Left lung (tissue), 10 donors: ENCODE measurements around the gene SNRPE. TPM values are rescaled to one million over a fixed set of nuclear protein-coding genes. Genes with fewer than 3 reads are reported as not detected.

Experiments used
- ATAC-seq: fragments of 200-7000 bp; cut with Tn5 transposase; one replicate; pipeline ENCODE4 v1.9.1; 2020; ENCODE audit warnings: moderate library complexity
- DNase-seq, 4 donors: peaks; one replicate each; pipeline ENCODE4 v3.0.0-alpha.2; 2013 to 2020
- H3K27ac ChIP-seq, 2 donors: fragments of 200-600 bp; sonication (generic) in 1 of 2; one replicate each; pipeline versions ENCODE4 v1.5.0 to v1.8.0; 2020 to 2021
- H3K27me3 ChIP-seq, 2 donors: fragments of 200-600 bp; sonication (generic) in 1 of 2; one replicate each; pipeline versions ENCODE4 v1.5.0 to v1.8.0; 2020 to 2021
- H3K36me3 ChIP-seq, 2 donors: fragments of 200-600 bp; sonication (generic) in 1 of 2; one replicate each; pipeline versions ENCODE4 v1.5.0 to v1.8.0; 2020 to 2021
- H3K4me1 ChIP-seq, 2 donors: fragments of 200-600 bp; one replicate each; pipeline ENCODE4 v1.8.0; 2021
- H3K4me3 ChIP-seq, 2 donors: fragments of 200-600 bp; sonication (generic) in 1 of 2; one replicate each; pipeline versions ENCODE4 v1.5.0 to v1.8.0; 2020 to 2021; ENCODE audit warnings: mild to moderate bottlenecking in 1 of 2
- H3K9me3 ChIP-seq, 2 donors: fragments of 200-600 bp; sonication (generic) in 1 of 2; one replicate each; pipeline versions ENCODE4 v1.5.0 to v1.8.0; 2020 to 2021
- CTCF ChIP-seq, 2 donors: fragments of 200-600 bp; sonication (generic) in 1 of 2; IDR thresholded peaks; one replicate each; pipeline versions ENCODE4 v1.5.0 to v1.8.0; 2021; ENCODE audit warnings: antibody characterized with exemption in 2 of 2
- intact Hi-C, 2 donors: fragments of 100-400 bp; cut with DNase I; formaldehyde crosslinking; loops; one replicate each; pipeline versions ENCODE4 v1.11.2 to v1.14.2; 2022
- polyA plus RNA-seq, 6 donors: library from polyadenylated mRNA; unstranded; fragments of 120-200 nt; gene quantifications; one replicate each; pipeline ENCODE4 v1.2.1, GENCODE V29; 2013; ENCODE audit not compliant: insufficient read length in 6 of 6
- total RNA-seq, 2 donors: library from RNA; stranded (reverse); fragmentation: NEBNext Ultra II Directional; extraction: Animal tissue kit (Norgen Biotek cat#: 25700); gene quantifications; one replicate each; pipeline ENCODE4 v1.2.1, GENCODE V29; 2021
- donor health status: DM: no; HTN: yes; CAD: no.
- donor health status: DM: no; HTN: no; CAD: no.

SNRPE gene
- total and polyA plus RNA-seq, 8 donors = 75.0 to 299 (median 261) TPM

GRCh38 chr1:203898458-203899352 lies 37.3 kb downstream of the SNRPE start:
- DNase-seq (no peak), ATAC-seq (no peak)
- TF ChIP-seq CTCF (IDR thresholded peaks at IDR 0.05) = no peak
- intact Hi-C loops = no loop called here
- no peak overlapping the region for H3K27ac ChIP-seq
- H3K27me3 ChIP-seq = no peaks in the 10 kb centered on the region
- H3K9me3 ChIP-seq = peaks cover 0 to 12% of the 10 kb centered on the region in 2 donors
- no peaks in the 10 kb centered on the region for H3K36me3 ChIP-seq
- H3K4me1 ChIP-seq = no peaks in the 10 kb centered on the region
- no peak overlapping the region for H3K4me3 ChIP-seq

DNA sequence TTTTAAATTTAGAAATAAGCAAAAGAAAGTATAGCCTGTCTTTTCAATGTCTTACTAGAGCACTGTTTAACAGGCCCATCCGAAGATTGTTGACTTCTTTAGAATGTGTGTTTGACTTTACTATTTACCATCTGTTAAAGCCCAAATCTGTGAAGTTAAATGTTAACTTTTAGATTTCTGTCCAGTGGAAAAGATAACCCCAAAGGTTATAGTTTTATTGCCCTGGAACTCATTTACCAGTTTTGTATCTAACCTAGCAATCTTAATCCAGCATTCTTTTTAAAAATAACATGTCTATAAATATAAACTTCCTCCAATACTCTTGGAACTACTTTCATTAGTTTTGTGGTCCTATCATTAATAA lies 37.9 kb downstream of the SNRPE start:
- intact Hi-C loops = no loop called here
- H3K9me3 ChIP-seq = peaks cover 0 to 10% of the 10 kb centered on the region in 2 donors
- no peak for ATAC-seq

GRCh38 chr1:203899869-203900714 lies 38.7 kb downstream of the SNRPE start:
- intact Hi-C loops = no loop called here
- Histone ChIP-seq H3K4me1 (no peaks in the 10 kb centered on the region), H3K27ac (no peak overlapping the region), H3K9me3 (peaks cover 0 to 4% of the 10 kb centered on the region in 2 donors), H3K36me3 (no peaks in the 10 kb centered on the region), H3K4me3 (no peak overlapping the region), H3K27me3 (no peaks in the 10 kb centered on the region)
- TF ChIP-seq CTCF (IDR thresholded peaks at IDR 0.05) = no peak
- ATAC-seq (no peak), DNase-seq (peak in 1 of 4 donors; percentile 76)

More for the DNA sequence above, 37.9 kb downstream of the SNRPE start:
- no peak for DNase-seq
- no peaks in the 10 kb centered on the region for H3K36me3 ChIP-seq
- TF ChIP-seq CTCF (IDR thresholded peaks at IDR 0.05) = no peak
- H3K4me1 ChIP-seq = no peaks in the 10 kb centered on the region
- H3K27me3 ChIP-seq = no peaks in the 10 kb centered on the region
- H3K27ac ChIP-seq = no peak overlapping the region
- no peak overlapping the region for H3K4me3 ChIP-seq

GRCh38 chr1:203901581-203901980 lies 40.2 kb downstream of the SNRPE start:
- Histone ChIP-seq H3K4me3 (no peak overlapping the region), H3K9me3 (peaks cover 0 to 4% of the 10 kb centered on the region in 2 donors), H3K36me3 (no peaks in the 10 kb centered on the region), H3K27ac (no peak overlapping the region), H3K4me1 (no peaks in the 10 kb centered on the region), H3K27me3 (no peaks in the 10 kb centered on the region)
- no peak for TF ChIP-seq CTCF (IDR thresholded peaks at IDR 0.05)
- no peak for ATAC-seq
- no peak for DNase-seq
- intact Hi-C loops = no loop called here

DNA sequence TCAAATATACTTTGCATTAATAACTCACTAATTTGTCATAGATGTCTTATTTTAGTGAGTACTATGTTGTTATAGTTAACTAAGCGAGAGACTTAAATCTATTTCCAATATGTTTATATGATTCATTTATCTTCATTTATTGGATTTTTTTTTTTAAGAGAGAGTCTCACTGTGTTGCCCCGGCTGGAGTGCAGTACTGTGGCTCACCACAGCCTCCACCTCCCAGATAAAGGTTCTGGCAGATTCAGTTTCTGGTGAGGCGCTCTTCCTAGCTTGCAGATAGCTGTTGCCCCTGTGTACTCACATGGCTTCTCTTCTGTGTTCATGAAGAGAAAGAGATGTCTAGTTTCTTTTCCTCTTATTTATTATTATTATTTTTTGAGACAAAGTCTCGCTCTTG lies 43.9 kb downstream of the SNRPE start:
- Histone ChIP-seq H3K4me3 (no peak overlapping the region), H3K36me3 (no peaks in the 10 kb centered on the region), H3K4me1 (no peaks in the 10 kb centered on the region), H3K27me3 (no peaks in the 10 kb centered on the region), H3K27ac (no peak overlapping the region), H3K9me3 (peaks cover 0 to 4% of the 10 kb centered on the region in 2 donors)
- intact Hi-C loops = no loop called here
- no peak for ATAC-seq
- no peak for TF ChIP-seq CTCF (IDR thresholded peaks at IDR 0.05)
- DNase-seq = no peak
